HG03378 (cell line): Measurements from ENCODE around the gene USF2.
"Not testable (repeated sequence)": the region's sequence is repeated elsewhere in the genome, so short reads cannot be mapped to it uniquely, and the experiment has no call there.

Source experiments
- ATAC-seq: cut with Tn5 transposase; IDR thresholded peaks from one replicate; pipeline ENCODE4 v1.9.1; 2021; ENCODE audit warnings: mild to moderate bottlenecking, moderate library complexity; ENCODE audit not compliant: unreplicated experiment

USF2 gene

GRCh38 chr19:35279985-35280821 is 11.4 kb downstream of the USF2 start:
- no peak for ATAC-seq

GRCh38 chr19:35281303-35281702 is 12.5 kb downstream of the USF2 start:
- ATAC-seq = no peak

DNA sequence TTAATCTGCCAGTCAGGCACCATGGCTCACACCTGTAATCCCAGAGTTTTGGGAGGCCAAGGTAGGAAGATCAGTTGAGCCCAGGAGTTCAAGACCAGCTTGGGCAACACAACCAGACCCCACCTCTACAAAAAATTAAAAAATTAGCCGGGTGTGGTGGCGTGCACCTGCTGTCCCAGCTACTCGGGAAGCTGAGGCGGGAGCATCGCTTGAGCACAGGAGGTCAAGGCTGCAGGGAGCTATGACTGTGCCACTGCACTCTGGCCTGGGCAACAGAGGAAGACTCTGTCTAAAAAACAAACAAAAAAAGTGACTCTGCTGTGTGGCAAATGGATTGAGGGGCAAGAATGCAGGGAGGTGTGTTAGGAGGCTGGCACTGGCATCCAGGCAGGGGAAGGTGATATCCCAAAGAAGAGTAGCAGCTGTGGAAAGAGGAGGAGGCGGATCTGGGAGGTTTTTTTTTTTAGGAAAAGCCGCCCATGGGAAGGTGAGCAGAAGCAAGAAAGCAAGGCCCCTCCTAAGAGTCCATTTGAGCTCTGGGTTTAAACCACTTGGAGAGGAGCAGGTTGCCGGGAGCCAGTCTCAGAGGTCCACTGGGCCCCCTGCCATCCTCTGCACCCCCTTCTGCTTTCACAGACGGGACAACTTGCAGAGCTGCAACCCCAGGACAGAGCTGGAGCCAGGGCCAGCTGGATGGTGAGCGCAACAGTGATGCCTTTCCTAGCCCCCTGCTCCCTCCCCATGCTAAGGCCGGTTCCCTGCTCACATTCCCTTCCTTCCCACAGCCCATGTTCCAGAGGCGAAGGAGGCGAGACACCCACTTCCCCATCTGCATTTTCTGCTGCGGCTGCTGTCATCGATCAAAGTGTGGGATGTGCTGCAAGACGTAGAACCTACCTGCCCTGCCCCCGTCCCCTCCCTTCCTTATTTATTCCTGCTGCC is 15.7 kb downstream of the USF2 start:
- no peak for ATAC-seq

DNA sequence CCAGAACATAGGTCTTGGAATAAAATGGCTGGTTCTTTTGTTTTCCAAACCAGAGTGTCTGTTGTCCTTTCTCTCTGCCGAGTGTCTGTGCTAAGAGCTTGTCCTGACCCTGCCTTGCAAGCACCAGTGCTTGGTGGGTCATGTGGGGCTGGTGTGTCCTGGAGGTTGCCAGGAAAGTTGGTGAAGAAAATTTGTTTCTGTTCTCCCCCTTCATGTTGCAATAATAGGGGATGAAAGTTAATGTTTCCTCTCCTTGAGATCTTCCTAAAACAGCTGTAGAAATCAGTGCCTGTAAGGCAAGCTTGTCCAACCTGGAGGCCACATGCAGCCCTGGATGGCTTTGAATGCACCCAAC is 16.3 kb downstream of the USF2 start:
- ATAC-seq = no peak

GRCh38 chr19:35285465-35285864 is 16.7 kb downstream of the USF2 start:
- not testable (repeated sequence) for ATAC-seq

GRCh38 chr19:35286101-35286500 is 17.3 kb downstream of the USF2 start:
- not testable (repeated sequence) for ATAC-seq

DNA sequence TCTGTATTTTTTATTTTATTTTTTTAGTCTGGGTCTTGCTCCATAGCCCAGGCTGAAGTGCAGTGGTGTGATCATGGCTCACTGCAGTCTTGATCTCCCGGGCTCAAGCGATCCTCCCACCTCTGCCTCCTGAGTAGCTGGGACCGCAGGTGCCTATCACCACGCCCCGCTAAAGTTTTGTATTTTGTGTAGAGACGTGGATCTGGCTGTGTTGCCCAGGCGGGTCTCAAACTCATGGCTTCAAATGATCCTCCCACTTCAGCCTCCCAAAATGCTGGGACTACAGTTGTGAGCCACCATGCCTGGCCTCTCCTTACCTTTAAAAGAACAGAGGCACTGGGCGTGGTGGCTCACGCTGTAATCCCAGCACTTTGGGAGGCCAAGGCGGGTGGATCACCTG is 19.0 kb downstream of the USF2 start:
- no peak for ATAC-seq

- no peak for ATAC-seq
Measured at GRCh38 chr19:35288331-35288730, 19.6 kb downstream of the USF2 start.

DNA sequence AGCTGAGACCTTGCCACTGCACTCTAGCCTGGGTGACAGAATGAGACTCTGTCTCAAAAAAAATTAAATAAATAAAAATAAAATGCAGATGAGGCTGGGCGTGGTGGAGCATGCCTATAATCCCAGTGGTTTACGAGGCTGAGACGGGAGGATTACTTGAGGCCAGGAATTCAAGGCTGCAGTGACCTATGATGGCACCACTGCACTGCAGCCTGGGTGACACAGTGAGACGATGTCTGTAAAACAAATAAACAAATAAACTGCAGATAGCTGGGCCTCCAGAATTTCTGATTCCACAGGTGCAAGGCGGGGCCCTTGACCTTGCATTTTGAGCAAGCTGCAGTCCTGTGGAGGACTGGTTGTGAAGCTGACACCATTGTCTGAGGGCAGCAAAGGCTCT is 20.1 kb downstream of the USF2 start:
- ATAC-seq = no peak

- no peak for ATAC-seq
Measured at GRCh38 chr19:35290381-35291127, 21.8 kb downstream of the USF2 start.

DNA sequence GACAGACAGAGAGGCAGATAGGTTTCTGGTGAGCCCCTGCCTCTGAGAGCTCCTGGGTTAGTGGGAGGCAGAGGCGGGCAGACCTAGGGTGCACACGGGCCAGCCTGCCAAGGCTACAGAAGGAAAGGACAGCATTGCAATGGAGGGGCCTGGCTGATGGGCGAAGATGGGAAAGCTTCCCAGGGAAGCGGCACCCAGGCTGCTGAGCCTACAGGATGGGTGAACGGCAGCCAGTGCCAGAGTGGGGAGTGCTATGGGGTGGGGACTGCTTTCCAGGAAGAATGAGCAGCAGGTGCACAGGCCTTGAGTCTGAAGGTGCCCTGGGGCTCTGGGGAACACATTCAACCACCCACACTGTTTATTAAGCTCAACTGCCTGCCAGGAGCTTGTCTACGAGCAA is 22.5 kb downstream of the USF2 start:
- ATAC-seq = no peak

DNA sequence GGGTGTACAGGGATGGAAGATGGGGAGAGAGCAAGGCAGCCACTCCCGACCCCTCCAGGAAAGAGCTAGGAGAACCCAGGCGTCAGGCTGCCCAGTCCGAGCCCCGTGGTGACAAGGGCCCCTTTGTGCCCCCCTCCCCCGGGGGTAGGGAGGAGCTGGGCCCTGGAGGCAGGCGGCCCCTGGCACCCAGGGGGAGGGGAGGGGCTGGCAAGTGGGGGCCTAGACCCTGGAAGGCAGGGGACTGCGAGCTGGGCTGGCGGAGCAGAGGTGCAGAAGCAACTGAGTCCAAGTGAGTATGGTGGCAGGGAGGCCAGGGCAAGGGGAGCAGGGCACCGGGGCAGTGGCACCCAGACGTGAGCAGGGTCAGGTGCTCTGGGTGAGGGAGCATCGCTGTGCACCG is 23.2 kb downstream of the USF2 start, which contains the start of gene MAG:
MAG (plus strand) TSS at position 246 of the 400 bp plus-strand sequence. CDS start 3,248 bp downstream, outside the sequence.
- ATAC-seq = no peak

GRCh38 chr19:35292421-35293362 is 23.9 kb downstream of the USF2 start:
- ATAC-seq = no peak

- no peak for ATAC-seq
Measured at GRCh38 chr19:35293363-35293739, 24.6 kb downstream of the USF2 start.

DNA sequence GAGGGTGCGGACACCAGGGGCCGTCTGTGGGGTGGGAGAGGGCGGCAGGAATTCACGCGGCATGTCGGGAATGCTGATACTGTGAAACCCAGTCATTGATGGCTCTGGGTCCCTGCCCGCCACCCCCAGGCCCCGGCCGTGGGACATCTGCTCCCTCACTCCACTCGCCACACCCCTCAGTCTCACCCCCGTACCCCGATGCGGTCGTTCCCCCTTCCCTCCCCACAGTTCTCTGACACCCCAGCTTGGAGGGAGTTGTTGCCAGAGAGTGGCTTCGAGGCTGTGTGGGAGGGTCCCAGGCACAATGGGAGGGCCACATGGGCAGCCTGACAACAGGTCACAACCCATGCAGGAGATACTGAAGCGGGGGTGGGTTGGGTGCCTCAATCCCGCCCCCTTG is 25.0 kb downstream of the USF2 start:
- ATAC-seq = no peak

GRCh38 chr19:35294328-35294727 is 25.6 kb downstream of the USF2 start:
- no peak for ATAC-seq

GRCh38 chr19:35294859-35295791 is 26.4 kb downstream of the USF2 start:
- ATAC-seq = no peak

DNA sequence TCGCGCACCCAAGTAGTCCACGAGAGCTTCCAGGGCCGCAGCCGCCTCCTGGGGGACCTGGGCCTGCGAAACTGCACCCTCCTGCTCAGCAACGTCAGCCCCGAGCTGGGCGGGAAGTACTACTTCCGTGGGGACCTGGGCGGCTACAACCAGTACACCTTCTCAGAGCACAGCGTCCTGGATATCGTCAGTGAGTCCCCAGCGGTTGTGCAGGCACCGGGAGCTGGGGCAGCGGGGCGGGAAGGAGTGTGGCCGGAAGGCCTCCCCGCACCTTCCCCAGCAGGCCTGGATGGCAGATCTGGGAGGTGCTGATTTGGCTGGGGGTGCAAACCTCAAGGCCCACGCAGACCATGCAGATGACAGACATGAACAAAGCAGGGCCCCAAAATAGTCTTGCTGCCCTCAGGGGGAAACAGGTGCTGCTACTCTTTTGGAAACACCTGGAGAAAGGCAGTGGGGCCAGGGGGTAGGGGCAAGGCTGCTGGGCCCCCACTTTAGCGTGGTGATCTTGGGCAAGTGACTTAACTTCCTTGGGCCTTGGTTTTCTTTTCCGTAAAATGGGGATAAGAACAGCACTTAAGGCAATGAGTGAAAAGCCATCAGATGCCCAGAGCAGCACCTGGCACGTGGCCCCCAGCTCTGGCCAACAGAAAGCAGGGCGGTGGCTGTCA is 27.2 kb downstream of the USF2 start:
- no peak for ATAC-seq
